ENCODE measurements around the gene TRAPPC1. TPM values are rescaled to one million over a fixed set of nuclear protein-coding genes. Genes with fewer than 3 reads are reported as not detected.

Gene TRAPPC1
- total RNA-seq, 1 experiment from 2014 or later = 132 TPM

DNA sequence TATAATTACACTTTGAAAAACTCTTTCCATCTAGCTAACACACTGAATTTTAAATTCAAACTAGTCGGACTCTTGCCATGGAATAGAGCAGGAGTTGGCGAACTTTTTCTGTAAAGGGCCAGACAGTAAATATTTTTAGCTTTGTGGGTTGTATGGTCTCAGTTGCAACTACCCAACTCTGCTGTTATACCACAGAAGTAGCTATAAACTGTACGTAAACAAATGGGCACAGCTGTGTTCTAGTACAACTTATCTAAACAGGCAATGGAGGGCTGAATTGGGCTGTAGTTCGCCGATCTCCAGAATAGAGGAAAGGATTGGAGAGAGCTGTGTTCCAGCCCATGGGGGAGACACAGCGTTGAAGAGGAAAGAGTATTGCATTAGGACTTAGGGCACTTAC lies 9.0 kb upstream of the TRAPPC1 start:
- Histone ChIP-seq H3K23ac (ENCODE audit: insufficient read length, low read depth, low read length) (no peak overlapping the region), H3K9ac (ENCODE audit: extremely low read depth, insufficient read length, low read length) (no peak overlapping the region), H3K79me1 (ENCODE audit: insufficient read depth, low read depth, low read length, poor library complexity, severe bottlenecking) (no peaks in the 10 kb centered on the region), H2BK15ac (ENCODE audit: low read depth, low read length) (no peak overlapping the region), H3K23me2 (ENCODE audit: insufficient read length, low read depth, low read length, poor library complexity, severe bottlenecking) (no peaks in the 10 kb centered on the region), H3K56ac (ENCODE audit: insufficient read length, low read depth, low read length) (no peak overlapping the region), H3K4ac (ENCODE audit: low read depth, low read length) (no peak overlapping the region), H3K9me3 (ENCODE audit: control insufficient read depth, low read depth, low read length) (no peaks in the 10 kb centered on the region), H2BK12ac (ENCODE audit: insufficient read length, low read depth, low read length) (no peak overlapping the region), H3K79me2 (ENCODE audit: insufficient read depth, low read length) (no peaks in the 10 kb centered on the region), H2AK5ac (ENCODE audit: insufficient read length, low read length) (no peak overlapping the region), H2BK20ac (ENCODE audit: low read depth, low read length, poor library complexity, severe bottlenecking) (no peak overlapping the region), H3K4me1 (ENCODE audit: insufficient read depth, low read length) (no peaks in the 10 kb centered on the region), H2AFZ (ENCODE audit: low read length) (no peak overlapping the region), H3K27me3 (ENCODE audit: insufficient read depth, low read length) (no peaks in the 10 kb centered on the region), H4K91ac (ENCODE audit: insufficient read length, low read depth, low read length) (no peak overlapping the region), H3K27ac (ENCODE audit: insufficient read length, low read depth, low read length) (no peak overlapping the region), H2BK5ac (ENCODE audit: insufficient read length, low read length) (no peak overlapping the region), H3K14ac (ENCODE audit: insufficient read depth, low read length) (no peak overlapping the region), H3K4me2 (ENCODE audit: insufficient read depth, insufficient read length, low read length) (no peak overlapping the region), H4K20me1 (ENCODE audit: control insufficient read depth, insufficient read depth, insufficient read length) (no peaks in the 10 kb centered on the region), H4K8ac (replicated peaks; ENCODE audit: insufficient read length, low read depth, low read length) (no peak overlapping the region), H3K18ac (ENCODE audit: insufficient read length, low read depth, low read length) (no peak overlapping the region), H2BK120ac (ENCODE audit: low read depth, low read length, poor library complexity, severe bottlenecking) (no peak overlapping the region), H3T11ph (ENCODE audit: low read length) (no peak overlapping the region), H4K5ac (ENCODE audit: insufficient read length, low read depth, low read length) (no peak overlapping the region)
- Mint-ChIP-seq H3K4me1 (no peaks in the 10 kb centered on the region), H3K27me3 (ENCODE audit: low read depth) (no peaks in the 10 kb centered on the region), H3K4me3 (no peak overlapping the region), H3K36me3 (ENCODE audit: insufficient read depth in 1 of 3, low read depth in 3 of 3) (peaks cover 22 to 78% (median 75%) of the 10 kb centered on the region in 3 experiments; a peak in 6 of 7 replicates), H3K9me3 (no peaks in the 10 kb centered on the region), H3K27ac (no peak overlapping the region)
- TF ChIP-seq, protein P1, sequence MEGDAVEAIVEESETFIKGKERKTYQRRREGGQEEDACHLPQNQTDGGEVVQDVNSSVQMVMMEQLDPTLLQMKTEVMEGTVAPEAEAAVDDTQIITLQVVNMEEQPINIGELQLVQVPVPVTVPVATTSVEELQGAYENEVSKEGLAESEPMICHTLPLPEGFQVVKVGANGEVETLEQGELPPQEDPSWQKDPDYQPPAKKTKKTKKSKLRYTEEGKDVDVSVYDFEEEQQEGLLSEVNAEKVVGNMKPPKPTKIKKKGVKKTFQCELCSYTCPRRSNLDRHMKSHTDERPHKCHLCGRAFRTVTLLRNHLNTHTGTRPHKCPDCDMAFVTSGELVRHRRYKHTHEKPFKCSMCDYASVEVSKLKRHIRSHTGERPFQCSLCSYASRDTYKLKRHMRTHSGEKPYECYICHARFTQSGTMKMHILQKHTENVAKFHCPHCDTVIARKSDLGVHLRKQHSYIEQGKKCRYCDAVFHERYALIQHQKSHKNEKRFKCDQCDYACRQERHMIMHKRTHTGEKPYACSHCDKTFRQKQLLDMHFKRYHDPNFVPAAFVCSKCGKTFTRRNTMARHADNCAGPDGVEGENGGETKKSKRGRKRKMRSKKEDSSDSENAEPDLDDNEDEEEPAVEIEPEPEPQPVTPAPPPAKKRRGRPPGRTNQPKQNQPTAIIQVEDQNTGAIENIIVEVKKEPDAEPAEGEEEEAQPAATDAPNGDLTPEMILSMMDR (conservative IDR thresholded peaks at IDR 0.05) = no peak
- DNase-seq = no peak
- no CpG with 5 or more reads among the region's 6 CpGs for WGBS (ENCODE audit: extremely low coverage, insufficient read length, low lambda C conversion rate)
